Uterus (tissue), 4 donors: Measurements from ENCODE around the gene SMAD6. TPM values are rescaled to one million over a fixed set of nuclear protein-coding genes. Genes with fewer than 3 reads are reported as not detected.

Source experiments
- DNase-seq, 2 donors: peaks; one replicate each; pipeline ENCODE4 v3.0.0-alpha.2; 2019 to 2020
- H3K27ac ChIP-seq, 2 donors: fragments of 200-600 bp; sonication (generic); 1 replicate in 1 of 2; 2 replicates in 1 of 2; pipeline ENCODE4 v1.5.1; 2016 to 2018
- H3K27me3 ChIP-seq, 2 donors: fragments of 200-600 bp; sonication (generic); one replicate each; pipeline ENCODE4 v1.5.1; 2018 to 2019; ENCODE audit warnings: control low read depth in 1 of 2
- H3K36me3 ChIP-seq, 2 donors: fragments of 200-600 bp; sonication (generic); one replicate each; pipeline ENCODE4 v1.5.1; 2019; ENCODE audit warnings: control low read depth in 1 of 2
- H3K4me1 ChIP-seq, 2 donors: fragments of 200-600 bp; sonication (generic); one replicate each; pipeline ENCODE4 v1.5.1; 2018 to 2019; ENCODE audit warnings: control low read depth in 1 of 2
- H3K4me3 ChIP-seq, 2 donors: fragments of 200-600 bp; sonication (generic); 1 replicate in 1 of 2; 2 replicates in 1 of 2; pipeline ENCODE4 v1.5.1; 2018 to 2019; ENCODE audit warnings: mild to moderate bottlenecking in 1 of 2
- H3K9me3 ChIP-seq, 2 donors: fragments of 200-600 bp; sonication (generic); one replicate each; pipeline ENCODE4 v1.5.1; 2019; ENCODE audit warnings: control low read depth in 1 of 2
- CTCF ChIP-seq, 4 experiments: fragments of 200-600 bp in 2 of 4; fragments of 450-650 bp in 2 of 4; sonication (generic) in 2 of 4; IDR thresholded peaks; one replicate each; pipeline ENCODE4 v1.5.1; 2016 to 2019; ENCODE audit warnings: antibody characterized with exemption in 4 of 4, mild to moderate bottlenecking in 2 of 4, moderate library complexity in 1 of 4
- POLR2A ChIP-seq, 2 donors: fragments of 450-650 bp; IDR thresholded peaks; one replicate each; pipeline ENCODE4 v1.6.1; 2016; ENCODE audit warnings: antibody characterized with exemption in 2 of 2, mild to moderate bottlenecking in 1 of 2, moderate library complexity in 1 of 2
- intact Hi-C: fragments of 100-400 bp; cut with DNase I; formaldehyde crosslinking; loops from one replicate; pipeline ENCODE4 v1.15.1; 2023; ENCODE audit warnings: low total_unique reads
- total RNA-seq, 4 donors: library from RNA; depleted of rRNA in 3 of 4; stranded (reverse); fragments of >200 nt in 3 of 4; gene quantifications; one replicate each; pipeline versions ENCODE4 v1.1.0 to v1.2.4, GENCODE V29; 2014 to 2023
- donor health status: DM: yes; HTN: yes; CAD: no.

Gene SMAD6
- total RNA-seq, 4 donors from 2014 or later, result 9.4 to 30.1 (median 19.1) TPM

- intact Hi-C loops, result no loop called here
- TF ChIP-seq POLR2A (IDR thresholded peaks at IDR 0.05), result no peak
- no peak for TF ChIP-seq CTCF (IDR thresholded peaks at IDR 0.05)
- Histone ChIP-seq H3K4me3 (no peak overlapping the region), H3K27me3 (no peaks in the 10 kb centered on the region), H3K27ac (no peak overlapping the region), H3K9me3 (no peaks in the 10 kb centered on the region), H3K36me3 (no peaks in the 10 kb centered on the region), H3K4me1 (no peaks in the 10 kb centered on the region)
- no peak for DNase-seq
These were observed 84.2 kb downstream of the SMAD6 start for GRCh38 chr15:66786222-66786621.

- intact Hi-C loops, result no loop called here
These were observed 84.9 kb downstream of the SMAD6 start for GRCh38 chr15:66786708-66787488.

GRCh38 chr15:66787489-66787871 is 85.4 kb downstream of the SMAD6 start:
- Histone ChIP-seq H3K4me3 (no peak overlapping the region), H3K27ac (no peak overlapping the region), H3K27me3 (no peaks in the 10 kb centered on the region), H3K9me3 (no peaks in the 10 kb centered on the region), H3K36me3 (no peaks in the 10 kb centered on the region), H3K4me1 (no peaks in the 10 kb centered on the region)
- TF ChIP-seq POLR2A (IDR thresholded peaks at IDR 0.05) (no peak), CTCF (IDR thresholded peaks at IDR 0.05) (no peak)
- intact Hi-C loops, result no loop called here
- no peak for DNase-seq

More at GRCh38 chr15:66786708-66787488, 84.9 kb downstream of the SMAD6 start:
- DNase-seq, result peak in 1 of 2 donors; percentile 7
- Histone ChIP-seq H3K27ac (no peak overlapping the region), H3K9me3 (no peaks in the 10 kb centered on the region), H3K4me3 (no peak overlapping the region), H3K27me3 (no peaks in the 10 kb centered on the region), H3K4me1 (no peaks in the 10 kb centered on the region), H3K36me3 (no peaks in the 10 kb centered on the region)
- TF ChIP-seq CTCF (IDR thresholded peaks at IDR 0.05) (no peak), POLR2A (IDR thresholded peaks at IDR 0.05) (no peak)

GRCh38 chr15:66788024-66788423 is 86.0 kb downstream of the SMAD6 start:
- TF ChIP-seq CTCF (IDR thresholded peaks at IDR 0.05) (no peak), POLR2A (IDR thresholded peaks at IDR 0.05) (no peak)
- intact Hi-C loops, result no loop called here

More at GRCh38 chr15:66788024-66788423, 86.0 kb downstream of the SMAD6 start:
- no peak overlapping the region for H3K27ac ChIP-seq
- no peaks in the 10 kb centered on the region for H3K4me1 ChIP-seq
- no peaks in the 10 kb centered on the region for H3K36me3 ChIP-seq
- no peaks in the 10 kb centered on the region for H3K27me3 ChIP-seq
- no peak overlapping the region for H3K4me3 ChIP-seq
- no peak for DNase-seq
- H3K9me3 ChIP-seq, result no peaks in the 10 kb centered on the region
